NT2/D1 (cell line): ENCODE results near the gene ITGB7.

Source experiments
- SUZ12 ChIP-seq: IDR thresholded peaks from 2 replicates; pipeline ENCODE4 v1.6.1; 2011; ENCODE audit not compliant: insufficient read length, insufficient read depth; ENCODE audit errors: extremely low read depth
- YY1 ChIP-seq: IDR thresholded peaks from 2 replicates; pipeline ENCODE4 v1.6.1; 2011; ENCODE audit not compliant: insufficient read length, insufficient read depth

- no peak for TF ChIP-seq SUZ12
- no peak for TF ChIP-seq YY1
Measured at GRCh38 chr12:53233671-53234121, 26.6 kb upstream of the ITGB7 start.
